HCT116 (cell line): ENCODE measurements around the gene AMOTL1. TPM values are rescaled to one million over a fixed set of nuclear protein-coding genes. Genes with fewer than 3 reads are reported as not detected.
A peak's percentile ranks its signal among the peaks of the same experiment; 100 is the strongest.

Experiments used
- ATAC-seq: fragments of 200-7000 bp; cut with Tn5 transposase; 2 replicates; pipeline ENCODE4 v1.9.1; 2020; ENCODE audit warnings: mild to moderate bottlenecking, moderate library complexity
- BruUV-seq: library from RNA; stranded (reverse); fragments of 400-500 nt; replicated peaks from 2 replicates; lab custom pipeline; 2021; lab: Mats Ljungman, UMichigan
- CTCF ChIA-PET: fragments of 300-600 bp; sonication (Branson Sonifier 250); formaldehyde crosslinking; loops from one replicate; lab custom pipeline; 2021; ENCODE audit warnings: antibody characterized with exemption; lab: Charles Lee
- POLR2A ChIA-PET: fragments of 300-600, 350-600 bp; sonication (Branson Sonifier 250); formaldehyde crosslinking; loops from one replicate; lab custom pipeline; 2021; ENCODE audit warnings: antibody characterized with exemption; lab: Charles Lee
- RAD21 ChIA-PET, 2 experiments: fragments of 300-600 bp; sonication (Branson Sonifier 250); formaldehyde crosslinking; loops; one replicate each; lab custom pipeline; 2023; ENCODE audit warnings: low total read pairs in 2 of 2; ENCODE audit not compliant: uncharacterized antibody in 2 of 2, unreplicated experiment in 2 of 2, low non-redundant PET in 1 of 2; lab: Charles Lee
- DNase-seq: peaks from one replicate; pipeline ENCODE4 v3.0.0-alpha.2; 2010; ENCODE audit warnings: low read depth, low spot score
- H2AFZ ChIP-seq: fragments of 200-600 bp; shearing (Covaris generic), sonication (generic); 2 replicates; pipeline ENCODE4 v1.6.1; 2017; ENCODE audit warnings: low read depth, mixed run types, mixed read lengths, antibody characterized with exemption, low read length; ENCODE audit not compliant: poor library complexity, severe bottlenecking
- H3K27ac ChIP-seq: 2 replicates; pipeline ENCODE4 v1.5.1; 2012; ENCODE audit warnings: low read depth, low read length
- H3K27me3 ChIP-seq: fragments of 200-600 bp; sonication (generic); 2 replicates; pipeline ENCODE4 v1.6.1; 2016; ENCODE audit warnings: mixed run types, low read length, mixed read lengths; ENCODE audit not compliant: insufficient read depth
- H3K36me3 ChIP-seq, 2 experiments: fragments of 200-500 bp in 1 of 2; fragments of 200-600 bp in 1 of 2; sonication (Bioruptor generic) in 1 of 2; sonication (generic) in 1 of 2; 2 replicates each; pipeline versions ENCODE4 v1.5.1 to v1.6.1; 2014 to 2016; ENCODE audit warnings: low read length in 2 of 2, inconsistent platforms in 1 of 2, mixed read lengths in 1 of 2, mixed run types in 1 of 2; ENCODE audit not compliant: insufficient read depth in 2 of 2, control insufficient read depth in 1 of 2
- H3K4me1 ChIP-seq, 2 experiments: fragments of 200-600 bp in 1 of 2; sonication (generic) in 1 of 2; 2 replicates each; pipeline versions ENCODE4 v1.5.1 to v1.6.1; 2012 to 2017; ENCODE audit warnings: low read length in 2 of 2, inconsistent platforms in 1 of 2, mild to moderate bottlenecking in 1 of 2, mixed read lengths in 1 of 2, mixed run types in 1 of 2, moderate library complexity in 1 of 2; ENCODE audit not compliant: insufficient read depth in 2 of 2, control insufficient read depth in 1 of 2
- H3K4me2 ChIP-seq: fragments of 200-600 bp; sonication (generic); 2 replicates; pipeline ENCODE4 v1.6.1; 2017; ENCODE audit warnings: mixed run types, low read length, mixed read lengths
- H3K4me3 ChIP-seq, 2 experiments: fragments of 200-600 bp in 1 of 2; sonication (generic) in 1 of 2; replicated peaks in 1 of 2; 2 replicates each; pipeline ENCODE4 v1.5.1; 2011 to 2016; ENCODE audit warnings: low read length in 2 of 2, control low read depth in 1 of 2, low read depth in 1 of 2, mild to moderate bottlenecking in 1 of 2, mixed read lengths in 1 of 2, mixed run types in 1 of 2
- H3K79me2 ChIP-seq: fragments of 200-600 bp; sonication (generic); 2 replicates; pipeline ENCODE4 v1.6.1; 2017; ENCODE audit warnings: mild to moderate bottlenecking, mixed run types, low read length, moderate library complexity, mixed read lengths; ENCODE audit not compliant: insufficient read depth
- H3K9ac ChIP-seq: fragments of 200-600 bp; sonication (generic); 2 replicates; pipeline ENCODE4 v1.6.1; 2016; ENCODE audit warnings: low read length, mixed read lengths
- H3K9me2 ChIP-seq: fragments of 200-600 bp; sonication (generic), shearing (Covaris generic); 2 replicates; pipeline ENCODE4 v1.6.1; 2017; ENCODE audit warnings: mixed run types, mild to moderate bottlenecking, moderate library complexity; ENCODE audit not compliant: insufficient read depth
- H3K9me3 ChIP-seq, 2 experiments: fragments of 200-500 bp in 1 of 2; fragments of 200-600 bp in 1 of 2; sonication (Bioruptor generic) in 1 of 2; sonication (generic) in 1 of 2; 2 replicates each; pipeline ENCODE4 v1.6.1; 2014 to 2017; ENCODE audit warnings: low read length in 2 of 2, mixed read lengths in 2 of 2, inconsistent platforms in 1 of 2, low read depth in 1 of 2, mild to moderate bottlenecking in 1 of 2, mixed run types in 1 of 2, moderate library complexity in 1 of 2; ENCODE audit not compliant: control insufficient read depth in 1 of 2, insufficient read depth in 1 of 2
- H4K20me1 ChIP-seq: fragments of 200-600 bp; sonication (generic), shearing (Covaris generic); 2 replicates; pipeline ENCODE4 v1.6.1; 2017; ENCODE audit warnings: mixed run types, mild to moderate bottlenecking, moderate library complexity; ENCODE audit not compliant: insufficient read depth
- CBX3 ChIP-seq: IDR thresholded peaks from 2 replicates; pipeline ENCODE4 v1.6.1; 2012; ENCODE audit warnings: low read depth
- CEBPB ChIP-seq: IDR thresholded peaks from 2 replicates; pipeline ENCODE4 v1.6.1; 2012; ENCODE audit warnings: low read depth
- CTCF ChIP-seq, 3 experiments: fragments of 200-600 bp in 1 of 3; sonication (generic) in 1 of 3; IDR thresholded peaks in 2 of 3; conservative IDR thresholded peaks in 1 of 3; 2 replicates each; pipeline ENCODE4 v1.5.1; 2012 to 2017; ENCODE audit warnings: low read depth in 2 of 3, low read length in 2 of 3, antibody characterized with exemption in 1 of 3, borderline replicate concordance in 1 of 3, control low read depth in 1 of 3, mild to moderate bottlenecking in 1 of 3, mixed read lengths in 1 of 3, mixed run types in 1 of 3, moderate library complexity in 1 of 3; ENCODE audit not compliant: insufficient read depth in 1 of 3
- EGR1 ChIP-seq: IDR thresholded peaks from 2 replicates; pipeline ENCODE4 v1.6.1; 2012; ENCODE audit warnings: low read depth
- ELF1 ChIP-seq: IDR thresholded peaks from 2 replicates; pipeline ENCODE4 v1.6.1; 2012; ENCODE audit warnings: low read depth, borderline replicate concordance
- EZH2phosphoT487 ChIP-seq: fragments of 200-600 bp; IDR thresholded peaks from 2 replicates; pipeline ENCODE4 v1.6.1; 2018; ENCODE audit warnings: antibody characterized with exemption, borderline replicate concordance
- FOSL1 ChIP-seq: IDR thresholded peaks from 2 replicates; pipeline ENCODE4 v1.6.1; 2012; ENCODE audit warnings: low read depth
- MAX ChIP-seq: IDR thresholded peaks from 2 replicates; pipeline ENCODE4 v1.6.1; 2012
- POLR2AphosphoS5 ChIP-seq: IDR thresholded peaks from 2 replicates; pipeline ENCODE4 v1.6.1; 2011; ENCODE audit warnings: mild to moderate bottlenecking, low read depth, low read length, moderate library complexity
- RAD21 ChIP-seq: IDR thresholded peaks from 2 replicates; pipeline ENCODE4 v1.6.1; 2012; ENCODE audit warnings: low read depth, mild to moderate bottlenecking
- SIN3A ChIP-seq: IDR thresholded peaks from 2 replicates; pipeline ENCODE4 v1.6.1; 2012; ENCODE audit warnings: low read depth
- SP1 ChIP-seq: IDR thresholded peaks from 2 replicates; pipeline ENCODE4 v1.6.1; 2012; ENCODE audit warnings: low read depth
- SRF ChIP-seq: IDR thresholded peaks from 2 replicates; pipeline ENCODE4 v1.6.1; 2012; ENCODE audit warnings: low read depth
- YY1 ChIP-seq: IDR thresholded peaks from 2 replicates; pipeline ENCODE4 v1.6.1; 2011; ENCODE audit warnings: low read length, low read depth, moderate library complexity, mild to moderate bottlenecking; ENCODE audit not compliant: insufficient replicate concordance; ENCODE audit errors: extremely low read depth
- ZBTB33 ChIP-seq: IDR thresholded peaks from 2 replicates; pipeline ENCODE4 v1.6.1; 2011; ENCODE audit warnings: mild to moderate bottlenecking, low read length, moderate library complexity; ENCODE audit not compliant: insufficient replicate concordance; ENCODE audit errors: extremely low read depth
- ZFX ChIP-seq: fragments of 450-650 bp; IDR thresholded peaks from 2 replicates; pipeline ENCODE4 v1.6.1; 2017
- ZNF274 ChIP-seq: fragments of 200-500 bp; sonication (Bioruptor generic); IDR thresholded peaks from 2 replicates; pipeline ENCODE4 v1.6.1; 2014; ENCODE audit warnings: mild to moderate bottlenecking, low read depth, low read length, inconsistent platforms
- intact Hi-C: fragments of 100-400 bp; cut with micrococcal nuclease; formaldehyde crosslinking; loops from 2 replicates; pipeline ENCODE4 v1.10.0; 2022
- total RNA-seq: library from RNA; stranded (reverse); gene quantifications from one replicate; pipeline ENCODE4 v1.2.1, GENCODE V29; 2021; ENCODE audit not compliant: unreplicated experiment

The AMOTL1 gene
- total RNA-seq, 1 experiment from 2014 or later, result 27.6 TPM

GRCh38 chr11:94897330-94897768, 129.2 kb downstream of the AMOTL1 start (continued):
- TF ChIP-seq CTCF (IDR thresholded peaks at IDR 0.05 in 2 of 3, conservative IDR thresholded peaks at IDR 0.05 in 1 of 3; ENCODE audit: borderline replicate concordance in 1 of 3, insufficient read depth in 1 of 3, low read depth in 2 of 3, low read length in 2 of 3) (peak; percentile 90 to 91 (median 90)), YY1 (no peak), SRF (no peak), ELF1 (no peak), POLR2AphosphoS5 (no peak), SP1 (no peak), ZNF274 (no peak)
- TF ChIP-seq, all 23 proteins: peak for 2

GRCh38 chr11:94907226-94907625, 139.1 kb downstream of the AMOTL1 start:
- ATAC-seq (no peak), DNase-seq (no peak)
- H3K27me3 ChIP-seq, result no peaks in the 10 kb centered on the region
- no peak overlapping the region for H3K27ac ChIP-seq
- H4K20me1 ChIP-seq, result no peaks in the 10 kb centered on the region
- H3K4me3 ChIP-seq, result no peak overlapping the region
- RAD21 ChIA-PET, result no interaction called here
- no peaks in the 10 kb centered on the region for H3K36me3 ChIP-seq
- no peaks in the 10 kb centered on the region for H3K79me2 ChIP-seq
- CTCF ChIA-PET, result no interaction called here
- TF ChIP-seq MAX, result no peak
- TF ChIP-seq ZBTB33, result no peak
- TF ChIP-seq ELF1, result no peak
- TF ChIP-seq EGR1, result no peak
- no peak for TF ChIP-seq CEBPB
- no peak for TF ChIP-seq ZFX
- no peak for TF ChIP-seq FOSL1
- no peak for TF ChIP-seq CBX3
- no peak for TF ChIP-seq CTCF (IDR thresholded peaks at IDR 0.05 in 2 of 3, conservative IDR thresholded peaks at IDR 0.05 in 1 of 3; ENCODE audit: borderline replicate concordance in 1 of 3, insufficient read depth in 1 of 3, low read depth in 2 of 3, low read length in 2 of 3)
- TF ChIP-seq SRF, result no peak
- no peak for TF ChIP-seq EZH2phosphoT487
- no peak for TF ChIP-seq RAD21
- TF ChIP-seq SIN3A, result no peak
- TF ChIP-seq, all 23 proteins: peak for 0
- Histone ChIP-seq H3K9me2 (no peaks in the 10 kb centered on the region), H3K4me2 (no peak overlapping the region), H2AFZ (no peak overlapping the region), H3K9me3 (no peaks in the 10 kb centered on the region), H3K9ac (no peak overlapping the region), H3K4me1 (peaks cover 0 to 8% of the 10 kb centered on the region in 2 experiments; a peak in 1 of 4 replicates)
- no TSS peak for BruUV-seq
- POLR2A ChIA-PET, result no interaction called here
- intact Hi-C loops, result no loop called here
